ENCODE measurements around the gene LYST.

DNA sequence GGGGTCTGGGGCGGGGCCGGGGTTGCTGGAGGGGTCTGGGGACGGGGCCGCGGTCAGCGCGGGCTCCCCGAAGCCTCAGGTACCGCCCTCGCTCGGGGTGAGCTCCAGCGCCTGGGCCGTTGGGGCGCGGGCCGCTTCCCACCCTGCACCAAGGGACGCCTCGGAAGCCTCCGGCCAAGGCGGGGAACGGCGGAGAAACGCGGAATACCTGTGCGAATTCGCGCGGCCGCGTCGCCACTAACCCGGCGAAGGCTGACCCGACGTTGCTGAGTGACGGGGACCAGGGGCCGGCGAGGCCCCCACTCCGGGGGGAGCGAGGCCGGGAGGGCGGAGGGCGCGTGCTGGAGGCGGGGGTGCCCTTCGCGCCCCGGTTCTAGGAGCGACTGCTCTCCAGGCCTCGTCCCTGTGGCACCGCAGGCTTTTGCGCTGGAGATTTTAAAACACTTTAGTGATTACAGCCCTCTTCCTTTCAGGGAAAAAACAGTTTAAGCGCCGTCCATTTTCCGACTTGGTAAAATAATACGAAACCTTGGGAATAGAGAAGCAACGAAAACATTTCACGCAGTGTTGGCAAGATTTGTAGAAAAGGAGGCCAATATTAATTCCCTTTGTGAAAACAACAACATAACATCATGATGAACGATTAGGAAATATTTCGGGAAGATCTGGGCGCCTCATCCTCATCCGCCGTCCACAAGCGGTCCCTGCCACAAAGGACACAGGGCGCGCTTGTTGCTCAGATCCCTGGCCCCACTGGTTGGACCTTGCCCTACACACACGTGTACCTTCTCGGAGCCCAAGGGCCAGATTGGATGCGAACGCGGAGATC is 216.2 kb downstream of the LYST start:
- TF ChIP-seq, protein P1, sequence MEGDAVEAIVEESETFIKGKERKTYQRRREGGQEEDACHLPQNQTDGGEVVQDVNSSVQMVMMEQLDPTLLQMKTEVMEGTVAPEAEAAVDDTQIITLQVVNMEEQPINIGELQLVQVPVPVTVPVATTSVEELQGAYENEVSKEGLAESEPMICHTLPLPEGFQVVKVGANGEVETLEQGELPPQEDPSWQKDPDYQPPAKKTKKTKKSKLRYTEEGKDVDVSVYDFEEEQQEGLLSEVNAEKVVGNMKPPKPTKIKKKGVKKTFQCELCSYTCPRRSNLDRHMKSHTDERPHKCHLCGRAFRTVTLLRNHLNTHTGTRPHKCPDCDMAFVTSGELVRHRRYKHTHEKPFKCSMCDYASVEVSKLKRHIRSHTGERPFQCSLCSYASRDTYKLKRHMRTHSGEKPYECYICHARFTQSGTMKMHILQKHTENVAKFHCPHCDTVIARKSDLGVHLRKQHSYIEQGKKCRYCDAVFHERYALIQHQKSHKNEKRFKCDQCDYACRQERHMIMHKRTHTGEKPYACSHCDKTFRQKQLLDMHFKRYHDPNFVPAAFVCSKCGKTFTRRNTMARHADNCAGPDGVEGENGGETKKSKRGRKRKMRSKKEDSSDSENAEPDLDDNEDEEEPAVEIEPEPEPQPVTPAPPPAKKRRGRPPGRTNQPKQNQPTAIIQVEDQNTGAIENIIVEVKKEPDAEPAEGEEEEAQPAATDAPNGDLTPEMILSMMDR (conservative IDR thresholded peaks at IDR 0.05; ENCODE audit: low read length), result no peak
- no peak for TF ChIP-seq EZH2phosphoT487 (IDR thresholded peaks at IDR 0.05; ENCODE audit: borderline replicate concordance)
